ENCODE results near the gene KRT32. TPM values are rescaled to one million over a fixed set of nuclear protein-coding genes. Genes with fewer than 3 reads are reported as not detected.

The KRT32 gene
- total RNA-seq, 1 experiment from 2014 or later = not detected

Other genes starting within 250 kb of the KRT32 start
- not detected in 2 replicates for gene KRTAP9-2, start 240.7 kb downstream of the KRT32 start, total RNA-seq (2014; rRNA removed; shearing (Covaris generic))
- not detected in 2 replicates for gene KRTAP9-3, start 234.9 kb downstream of the KRT32 start, total RNA-seq (2014; rRNA removed; shearing (Covaris generic))
- not detected in 2 replicates for gene KRTAP9-8, start 229.4 kb downstream of the KRT32 start, total RNA-seq (2014; rRNA removed; shearing (Covaris generic))
- not detected in 2 replicates for gene KRTAP9-4, start 217.7 kb downstream of the KRT32 start, total RNA-seq (2014; rRNA removed; shearing (Covaris generic))
- not detected in 2 replicates for gene KRTAP9-9, start 212.0 kb downstream of the KRT32 start, total RNA-seq (2014; rRNA removed; shearing (Covaris generic))
- not detected in 2 replicates for gene KRTAP9-6, start 202.0 kb downstream of the KRT32 start, total RNA-seq (2014; rRNA removed; shearing (Covaris generic))
- gene KRTAP9-7, start 191.7 kb downstream of the KRT32 start, total RNA-seq (2014; rRNA removed; shearing (Covaris generic)) = not detected in 2 replicates
- gene KRTAP29-1, start 164.5 kb downstream of the KRT32 start, total RNA-seq (2014; rRNA removed; shearing (Covaris generic)) = not detected in 2 replicates
- gene KRTAP16-1, start 158.1 kb downstream of the KRT32 start, total RNA-seq (2014; rRNA removed; shearing (Covaris generic)) = not detected in 2 replicates
- gene KRTAP17-1, start 151.7 kb downstream of the KRT32 start, total RNA-seq (2014; rRNA removed; shearing (Covaris generic)) = not detected in 2 replicates
- not detected in 2 replicates for gene KRT33A, start 116.6 kb downstream of the KRT32 start, total RNA-seq (2014; rRNA removed; shearing (Covaris generic))
- 0.21 and 0.72 TPM in 2 replicates for gene KRT33B, start 97.6 kb downstream of the KRT32 start, total RNA-seq (2014; rRNA removed; shearing (Covaris generic))
- 0.84 and 1.6 TPM in 2 replicates for gene KRT34, start 85.1 kb downstream of the KRT32 start, total RNA-seq (2014; rRNA removed; shearing (Covaris generic))
- gene KRT31, start 69.8 kb downstream of the KRT32 start, total RNA-seq (2014; rRNA removed; shearing (Covaris generic)) = not detected in 2 replicates
- gene KRT37, start 42.8 kb downstream of the KRT32 start, total RNA-seq (2014; rRNA removed; shearing (Covaris generic)) = not detected in 2 replicates
- not detected in 2 replicates for gene KRT38, start 26.4 kb downstream of the KRT32 start, total RNA-seq (2014; rRNA removed; shearing (Covaris generic))
- not detected in 2 replicates for gene KRT35, start 13.8 kb upstream of the KRT32 start, total RNA-seq (2014; rRNA removed; shearing (Covaris generic))
- not detected in 2 replicates for gene KRT36, start 22.5 kb upstream of the KRT32 start, total RNA-seq (2014; rRNA removed; shearing (Covaris generic))
- not detected in 2 replicates for gene KRT13, start 38.2 kb upstream of the KRT32 start, total RNA-seq (2014; rRNA removed; shearing (Covaris generic))
- 1.6 and 3.9 TPM in 2 replicates for gene KRT15, start 51.5 kb upstream of the KRT32 start, total RNA-seq (2014; rRNA removed; shearing (Covaris generic))
- gene KRT19, start 60.9 kb upstream of the KRT32 start, total RNA-seq (2014; rRNA removed; shearing (Covaris generic)) = not detected in 2 replicates
- not detected in 2 replicates for gene KRT9, start 104.7 kb upstream of the KRT32 start, total RNA-seq (2014; rRNA removed; shearing (Covaris generic))
- gene KRT14, start 119.5 kb upstream of the KRT32 start, total RNA-seq (2014; rRNA removed; shearing (Covaris generic)) = 0.92 TPM in 1 of 2 replicates, not detected in the other
- 0.37 TPM in 1 of 2 replicates, not detected in the other for gene KRT16, start 145.4 kb upstream of the KRT32 start, total RNA-seq (2014; rRNA removed; shearing (Covaris generic))
- 3,176 and 3,345 TPM in 2 replicates for gene KRT17, start 157.2 kb upstream of the KRT32 start, total RNA-seq (2014; rRNA removed; shearing (Covaris generic))
- 80.1 and 91.0 TPM in 2 replicates for gene EIF1, start 221.5 kb upstream of the KRT32 start, total RNA-seq (2014; rRNA removed; shearing (Covaris generic))
- not detected in 2 replicates for gene GAST, start 244.9 kb upstream of the KRT32 start, total RNA-seq (2014; rRNA removed; shearing (Covaris generic))